GM12878 (cell line): Measurements from ENCODE around the gene ADAMTS4. TPM values are rescaled to one million over a fixed set of nuclear protein-coding genes. Genes with fewer than 3 reads are reported as not detected.

Source experiments
- BCL11A ChIP-seq: IDR thresholded peaks from 2 replicates; pipeline ENCODE4 v1.6.1; 2011; ENCODE audit warnings: low read depth, low read length
- CBX5 ChIP-seq: sonication (generic); IDR thresholded peaks from 2 replicates; pipeline ENCODE4 v1.6.1; 2016; ENCODE audit warnings: low read depth, moderate library complexity, mild to moderate bottlenecking, inconsistent platforms
- EP300 ChIP-seq, 2 experiments: fragments of 150-350 bp in 1 of 2; IDR thresholded peaks; 2 replicates each; pipeline ENCODE4 v1.6.1; 2011 to 2012; ENCODE audit warnings: low read depth in 2 of 2, low read length in 2 of 2, borderline replicate concordance in 1 of 2, improper control_type of control experiment in 1 of 2, inconsistent platforms in 1 of 2; ENCODE audit not compliant: control insufficient read depth in 1 of 2
- FOS ChIP-seq: IDR thresholded peaks from 3 replicates; pipeline ENCODE4 v1.6.1; 2011; ENCODE audit warnings: borderline replicate concordance; ENCODE audit not compliant: insufficient read length; ENCODE audit errors: extremely low read depth
- GATAD2B ChIP-seq: fragments of 450-650 bp; conservative IDR thresholded peaks from 2 replicates; pipeline ENCODE4 v1.6.1; 2017; ENCODE audit warnings: low read depth, mild to moderate bottlenecking, moderate library complexity
- HCFC1 ChIP-seq: fragments of 150-350 bp; IDR thresholded peaks from 2 replicates; pipeline ENCODE4 v1.6.1; 2014; ENCODE audit warnings: low read length
- IKZF2 ChIP-seq, 2 experiments: fragments of 450-650 bp; IDR thresholded peaks; 2 replicates each; pipeline ENCODE4 v1.6.1; 2017; ENCODE audit warnings: mild to moderate bottlenecking in 2 of 2, moderate library complexity in 2 of 2
- MYB ChIP-seq: fragments of 150-350 bp; IDR thresholded peaks from 2 replicates; pipeline ENCODE4 v1.6.1; 2014; ENCODE audit warnings: mild to moderate bottlenecking, low read depth, low read length, borderline replicate concordance
- NFYB ChIP-seq: IDR thresholded peaks from 2 replicates; pipeline ENCODE4 v1.6.1; 2011; ENCODE audit warnings: low read depth, mild to moderate bottlenecking, low read length, improper control_type of control experiment, moderate library complexity; ENCODE audit not compliant: insufficient read depth
- NR2F1 ChIP-seq: fragments of 450-650 bp; conservative IDR thresholded peaks from 2 replicates; pipeline ENCODE4 v1.6.1; 2017; ENCODE audit warnings: mild to moderate bottlenecking
- RAD21 ChIP-seq: IDR thresholded peaks from 2 replicates; pipeline ENCODE4 v1.6.1; 2011; ENCODE audit warnings: mild to moderate bottlenecking, low read depth, low read length, moderate library complexity; ENCODE audit not compliant: insufficient read depth
- RBBP5 ChIP-seq: fragments of 200-600 bp; sonication (generic); conservative IDR thresholded peaks from 2 replicates; pipeline ENCODE4 v1.6.1; 2016
- RELA ChIP-seq: fragments of 450-650 bp; IDR thresholded peaks from 2 replicates; pipeline ENCODE4 v1.8.0; 2014; ENCODE audit warnings: borderline replicate concordance; ENCODE audit not compliant: partially characterized antibody
- TBL1XR1 ChIP-seq: IDR thresholded peaks from 2 replicates; pipeline ENCODE4 v1.6.1; 2012; ENCODE audit warnings: low read depth, low read length, improper control_type of control experiment
- YY1 ChIP-seq: IDR thresholded peaks from 2 replicates; pipeline ENCODE4 v1.6.1; 2011; ENCODE audit warnings: low read depth, mild to moderate bottlenecking, low read length
- ZNF24 ChIP-seq: fragments of 450-650 bp; IDR thresholded peaks from 2 replicates; pipeline ENCODE4 v1.6.1; 2017; ENCODE audit warnings: antibody characterized with exemption, mild to moderate bottlenecking
- polyA plus RNA-seq, 11 experiments: library from polyadenylated mRNA; depleted of rRNA in 4 of 11; unstranded in 6 of 11; stranded (reverse) in 5 of 11; fragments of >200 nt; fragmentation: Nextera tagmentation in 4 of 11; fragmentation: Illumina TruSeq in 1 of 11; extraction: Ambion mirVana in 4 of 11; extraction: Trizol in 1 of 11; gene quantifications; 1 replicate in 1 of 11; 2 replicates in 10 of 11; pipeline versions ENCODE4 v1.2.1 to v1.2.3, GENCODE V29; 2011 to 2016; ENCODE audit warnings: inconsistent platforms in 2 of 11, missing spikeins in 2 of 11, low read depth in 1 of 11
- total RNA-seq, 4 experiments: library from RNA; depleted of rRNA in 3 of 4; stranded (reverse); fragments of >200 nt in 3 of 4; fragmentation: Illumina TruSeq in 1 of 4; extraction: Trizol in 1 of 4; gene quantifications; 2 replicates each; pipeline versions ENCODE4 v1.2.1 to v1.2.3, GENCODE V29; 2013 to 2021
- TF ChIP-seq, protein P1 (sequence below): IDR thresholded peaks from 2 replicates; pipeline ENCODE4 v1.6.1; 2011; ENCODE audit warnings: mild to moderate bottlenecking, low read depth, low read length, moderate library complexity; ENCODE audit not compliant: insufficient replicate concordance
- TF ChIP-seq, protein P2 (sequence below): IDR thresholded peaks from 2 replicates; pipeline ENCODE4 v1.6.1; 2011; ENCODE audit warnings: low read depth, low read length, improper control_type of control experiment, borderline replicate concordance
- TF ChIP-seq, protein P3 (sequence below): IDR thresholded peaks from 2 replicates; pipeline ENCODE4 v1.6.1; 2012; ENCODE audit warnings: low read depth, low read length, improper control_type of control experiment
- TF ChIP-seq, protein P4 (sequence below): IDR thresholded peaks from 2 replicates; pipeline ENCODE4 v1.6.1; 2011; ENCODE audit warnings: borderline replicate concordance, low read depth, mild to moderate bottlenecking, moderate library complexity, low read length; ENCODE audit not compliant: insufficient read depth, poor library complexity, severe bottlenecking
- TF ChIP-seq, protein P5 (sequence below): fragments of 450-650 bp; IDR thresholded peaks from 2 replicates; pipeline ENCODE4 v1.6.1; 2017; ENCODE audit warnings: antibody characterized with exemption, mild to moderate bottlenecking, moderate library complexity
- TF ChIP-seq, protein P6 (sequence below): IDR thresholded peaks from 2 replicates; pipeline ENCODE4 v1.6.1; 2012; ENCODE audit warnings: low read length, inconsistent platforms

The ADAMTS4 gene
- total and polyA plus RNA-seq, 10 of the 15 experiments (the other 5 are each of a cell fraction or from before 2014, with no cell fraction given) = 0.01 to 0.13 (median 0.05) TPM; not detected in 2

DNA sequence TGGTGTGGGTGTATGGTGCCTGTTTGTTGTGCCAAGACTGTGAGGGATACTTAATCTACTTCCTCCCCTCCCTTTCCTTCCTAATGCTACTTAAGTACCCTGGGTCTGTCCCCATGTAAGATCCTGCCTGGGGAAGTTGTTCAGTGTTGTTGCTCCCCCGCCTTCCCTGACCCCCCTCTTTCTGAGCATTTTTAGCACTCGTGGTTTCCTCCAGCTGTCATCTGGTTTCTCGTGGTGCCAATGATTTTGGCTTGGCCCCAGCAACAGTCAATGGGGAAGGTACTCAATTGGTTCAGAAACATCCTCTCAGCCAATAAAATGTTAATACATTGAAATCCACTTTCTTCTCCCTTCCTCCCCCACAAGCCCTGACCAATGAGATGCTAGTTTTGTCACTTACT, 13.6 kb downstream of the ADAMTS4 start (continued):
- TF ChIP-seq, protein P1, sequence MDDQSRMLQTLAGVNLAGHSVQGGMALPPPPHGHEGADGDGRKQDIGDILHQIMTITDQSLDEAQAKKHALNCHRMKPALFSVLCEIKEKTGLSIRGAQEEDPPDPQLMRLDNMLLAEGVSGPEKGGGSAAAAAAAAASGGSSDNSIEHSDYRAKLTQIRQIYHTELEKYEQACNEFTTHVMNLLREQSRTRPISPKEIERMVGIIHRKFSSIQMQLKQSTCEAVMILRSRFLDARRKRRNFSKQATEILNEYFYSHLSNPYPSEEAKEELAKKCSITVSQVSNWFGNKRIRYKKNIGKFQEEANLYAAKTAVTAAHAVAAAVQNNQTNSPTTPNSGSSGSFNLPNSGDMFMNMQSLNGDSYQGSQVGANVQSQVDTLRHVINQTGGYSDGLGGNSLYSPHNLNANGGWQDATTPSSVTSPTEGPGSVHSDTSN = no peak
- TF ChIP-seq, protein P2, sequence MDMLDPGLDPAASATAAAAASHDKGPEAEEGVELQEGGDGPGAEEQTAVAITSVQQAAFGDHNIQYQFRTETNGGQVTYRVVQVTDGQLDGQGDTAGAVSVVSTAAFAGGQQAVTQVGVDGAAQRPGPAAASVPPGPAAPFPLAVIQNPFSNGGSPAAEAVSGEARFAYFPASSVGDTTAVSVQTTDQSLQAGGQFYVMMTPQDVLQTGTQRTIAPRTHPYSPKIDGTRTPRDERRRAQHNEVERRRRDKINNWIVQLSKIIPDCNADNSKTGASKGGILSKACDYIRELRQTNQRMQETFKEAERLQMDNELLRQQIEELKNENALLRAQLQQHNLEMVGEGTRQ = no peak
- TF ChIP-seq EP300 (IDR thresholded peaks at IDR 0.05; ENCODE audit: borderline replicate concordance in 1 of 2, control insufficient read depth in 1 of 2, low read depth in 2 of 2, low read length in 2 of 2) = no peak; a peak in 1 of 4 replicates
- TF ChIP-seq YY1 = no peak
- TF ChIP-seq IKZF2 (IDR thresholded peaks at IDR 0.05) = peak in 1 of 2 experiments; percentile 65; a peak in 3 of 4 replicates
- no peak for TF ChIP-seq RBBP5
- TF ChIP-seq HCFC1 = no peak
- TF ChIP-seq BCL11A = no peak
- TF ChIP-seq CBX5 = no peak
- no peak for TF ChIP-seq RAD21
- no peak for TF ChIP-seq RELA
- no peak for TF ChIP-seq NR2F1
- TF ChIP-seq TBL1XR1 = no peak
- TF ChIP-seq, protein P3, sequence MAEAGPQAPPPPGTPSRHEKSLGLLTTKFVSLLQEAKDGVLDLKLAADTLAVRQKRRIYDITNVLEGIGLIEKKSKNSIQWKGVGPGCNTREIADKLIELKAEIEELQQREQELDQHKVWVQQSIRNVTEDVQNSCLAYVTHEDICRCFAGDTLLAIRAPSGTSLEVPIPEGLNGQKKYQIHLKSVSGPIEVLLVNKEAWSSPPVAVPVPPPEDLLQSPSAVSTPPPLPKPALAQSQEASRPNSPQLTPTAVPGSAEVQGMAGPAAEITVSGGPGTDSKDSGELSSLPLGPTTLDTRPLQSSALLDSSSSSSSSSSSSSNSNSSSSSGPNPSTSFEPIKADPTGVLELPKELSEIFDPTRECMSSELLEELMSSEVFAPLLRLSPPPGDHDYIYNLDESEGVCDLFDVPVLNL = no peak
- TF ChIP-seq, protein P4, sequence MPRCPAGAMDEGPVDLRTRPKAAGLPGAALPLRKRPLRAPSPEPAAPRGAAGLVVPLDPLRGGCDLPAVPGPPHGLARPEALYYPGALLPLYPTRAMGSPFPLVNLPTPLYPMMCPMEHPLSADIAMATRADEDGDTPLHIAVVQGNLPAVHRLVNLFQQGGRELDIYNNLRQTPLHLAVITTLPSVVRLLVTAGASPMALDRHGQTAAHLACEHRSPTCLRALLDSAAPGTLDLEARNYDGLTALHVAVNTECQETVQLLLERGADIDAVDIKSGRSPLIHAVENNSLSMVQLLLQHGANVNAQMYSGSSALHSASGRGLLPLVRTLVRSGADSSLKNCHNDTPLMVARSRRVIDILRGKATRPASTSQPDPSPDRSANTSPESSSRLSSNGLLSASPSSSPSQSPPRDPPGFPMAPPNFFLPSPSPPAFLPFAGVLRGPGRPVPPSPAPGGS = no peak
- TF ChIP-seq ZNF24 = no peak
- no peak for TF ChIP-seq GATAD2B
- TF ChIP-seq NFYB = peak; percentile 95
- no peak for TF ChIP-seq MYB
- TF ChIP-seq FOS = peak; percentile 46
- TF ChIP-seq, protein P5, sequence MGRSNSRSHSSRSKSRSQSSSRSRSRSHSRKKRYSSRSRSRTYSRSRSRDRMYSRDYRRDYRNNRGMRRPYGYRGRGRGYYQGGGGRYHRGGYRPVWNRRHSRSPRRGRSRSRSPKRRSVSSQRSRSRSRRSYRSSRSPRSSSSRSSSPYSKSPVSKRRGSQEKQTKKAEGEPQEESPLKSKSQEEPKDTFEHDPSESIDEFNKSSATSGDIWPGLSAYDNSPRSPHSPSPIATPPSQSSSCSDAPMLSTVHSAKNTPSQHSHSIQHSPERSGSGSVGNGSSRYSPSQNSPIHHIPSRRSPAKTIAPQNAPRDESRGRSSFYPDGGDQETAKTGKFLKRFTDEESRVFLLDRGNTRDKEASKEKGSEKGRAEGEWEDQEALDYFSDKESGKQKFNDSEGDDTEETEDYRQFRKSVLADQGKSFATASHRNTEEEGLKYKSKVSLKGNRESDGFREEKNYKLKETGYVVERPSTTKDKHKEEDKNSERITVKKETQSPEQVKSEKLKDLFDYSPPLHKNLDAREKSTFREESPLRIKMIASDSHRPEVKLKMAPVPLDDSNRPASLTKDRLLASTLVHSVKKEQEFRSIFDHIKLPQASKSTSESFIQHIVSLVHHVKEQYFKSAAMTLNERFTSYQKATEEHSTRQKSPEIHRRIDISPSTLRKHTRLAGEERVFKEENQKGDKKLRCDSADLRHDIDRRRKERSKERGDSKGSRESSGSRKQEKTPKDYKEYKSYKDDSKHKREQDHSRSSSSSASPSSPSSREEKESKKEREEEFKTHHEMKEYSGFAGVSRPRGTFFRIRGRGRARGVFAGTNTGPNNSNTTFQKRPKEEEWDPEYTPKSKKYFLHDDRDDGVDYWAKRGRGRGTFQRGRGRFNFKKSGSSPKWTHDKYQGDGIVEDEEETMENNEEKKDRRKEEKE = no peak
- TF ChIP-seq, protein P6, sequence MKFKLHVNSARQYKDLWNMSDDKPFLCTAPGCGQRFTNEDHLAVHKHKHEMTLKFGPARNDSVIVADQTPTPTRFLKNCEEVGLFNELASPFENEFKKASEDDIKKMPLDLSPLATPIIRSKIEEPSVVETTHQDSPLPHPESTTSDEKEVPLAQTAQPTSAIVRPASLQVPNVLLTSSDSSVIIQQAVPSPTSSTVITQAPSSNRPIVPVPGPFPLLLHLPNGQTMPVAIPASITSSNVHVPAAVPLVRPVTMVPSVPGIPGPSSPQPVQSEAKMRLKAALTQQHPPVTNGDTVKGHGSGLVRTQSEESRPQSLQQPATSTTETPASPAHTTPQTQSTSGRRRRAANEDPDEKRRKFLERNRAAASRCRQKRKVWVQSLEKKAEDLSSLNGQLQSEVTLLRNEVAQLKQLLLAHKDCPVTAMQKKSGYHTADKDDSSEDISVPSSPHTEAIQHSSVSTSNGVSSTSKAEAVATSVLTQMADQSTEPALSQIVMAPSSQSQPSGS = no peak
